HG03103 (cell line): ENCODE measurements around the gene POLK.

Experiments used
- ATAC-seq: cut with Tn5 transposase; IDR thresholded peaks from one replicate; pipeline ENCODE4 v1.9.1; 2021; ENCODE audit warnings: low read depth; ENCODE audit not compliant: unreplicated experiment

POLK gene

GRCh38 chr5:75639535-75640311 lies 128.0 kb downstream of the POLK start:
- ATAC-seq, result no peak

DNA sequence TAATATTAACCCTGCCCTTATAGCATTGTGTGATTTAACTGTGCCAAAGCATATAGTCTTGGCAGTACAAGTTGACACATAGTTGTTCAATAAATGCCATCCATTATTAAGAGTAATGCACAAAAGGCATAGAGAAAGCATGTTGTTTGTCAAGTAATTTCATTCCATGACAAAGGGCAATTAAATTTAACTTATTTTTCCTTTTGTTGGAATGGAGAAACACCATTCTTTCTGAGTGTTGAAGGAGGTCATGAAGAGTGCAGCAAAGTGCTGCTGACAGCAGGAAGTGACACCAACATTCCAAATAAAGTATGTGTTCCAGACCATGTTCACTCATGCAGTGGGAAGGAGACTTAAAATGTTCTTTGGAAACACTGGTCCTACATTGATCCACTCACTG lies 128.7 kb downstream of the POLK start:
- no peak for ATAC-seq

DNA sequence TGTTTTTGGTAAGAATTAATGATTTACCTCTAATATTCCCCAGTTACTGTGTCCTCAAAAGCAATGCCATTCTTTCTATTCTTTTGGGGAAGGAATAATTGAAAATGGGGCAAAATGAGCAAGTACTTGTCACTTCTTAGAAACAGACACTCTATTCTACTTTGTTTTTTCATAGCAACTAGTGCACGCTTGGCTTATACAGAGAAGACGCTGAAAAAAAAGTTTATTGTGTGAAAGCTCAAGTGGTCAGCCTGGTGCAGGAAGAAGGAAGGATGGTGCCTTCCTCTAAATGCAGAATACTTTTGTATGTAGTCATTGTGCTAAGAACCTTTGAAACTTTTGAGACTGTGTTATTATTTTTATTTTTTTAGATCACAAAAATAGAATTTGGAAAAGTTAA lies 129.1 kb downstream of the POLK start:
- ATAC-seq, result no peak

GRCh38 chr5:75648712-75649111 lies 137.0 kb downstream of the POLK start:
- ATAC-seq, result no peak
